Measurements from ENCODE around the gene CGREF1. TPM values are rescaled to one million over a fixed set of nuclear protein-coding genes. Genes with fewer than 3 reads are reported as not detected.

The CGREF1 gene
- total RNA-seq, 1 experiment from 2014 or later: 18.7 TPM

DNA sequence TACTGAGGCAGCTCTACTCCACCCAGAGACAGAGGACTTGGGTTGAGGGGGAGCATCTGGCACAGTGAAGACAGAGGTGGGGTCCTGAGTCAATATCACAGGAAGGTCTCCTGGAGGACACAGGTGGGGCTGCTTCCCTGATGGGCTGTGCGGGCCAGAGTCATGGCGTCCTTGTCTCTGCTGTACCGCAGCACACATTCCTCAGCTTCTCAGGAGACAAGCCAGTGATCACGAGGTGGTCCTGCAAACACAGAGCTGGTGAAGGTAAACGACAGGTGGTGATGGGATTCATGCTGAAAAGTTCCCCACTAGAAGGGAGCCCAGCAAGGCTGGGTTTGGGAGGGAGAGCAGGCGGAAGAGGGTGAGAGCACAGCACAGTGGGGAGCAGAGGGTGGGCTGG is 39.5 kb upstream of the CGREF1 start:
- POLR2A ChIA-PET (ENCODE audit: unreplicated experiment): no interaction called here
- intact Hi-C loops (cut with micrococcal nuclease): no loop called here
- no peaks in the 10 kb centered on the region for H3K27me3 ChIP-seq (ENCODE audit: low read length)
- H2AFZ ChIP-seq (ENCODE audit: low read length): no peak overlapping the region
- H3K36me3 ChIP-seq (ENCODE audit: low read depth, low read length): no peaks in the 10 kb centered on the region
- H3F3A ChIP-seq (ENCODE audit: low read length, unreplicated experiment): no peaks in the 10 kb centered on the region
- H3K4me1 ChIP-seq (ENCODE audit: insufficient read depth, low read length): no peaks in the 10 kb centered on the region
- no peak for DNase-seq
- H3K9me3 ChIP-seq (ENCODE audit: low read length): no peaks in the 10 kb centered on the region
- no peaks in the 10 kb centered on the region for H3K79me2 ChIP-seq (ENCODE audit: low read length)
- no peaks in the 10 kb centered on the region for H4K20me1 ChIP-seq (ENCODE audit: low read length)
- ATAC-seq: no peak
- TF ChIP-seq CTCF (conservative IDR thresholded peaks at IDR 0.05; ENCODE audit: low read depth, low read length) (no peak), EZH2phosphoT487 (IDR thresholded peaks at IDR 0.05; ENCODE audit: borderline replicate concordance, low read length) (no peak), EZH2 (IDR thresholded peaks at IDR 0.05; ENCODE audit: low read length, unreplicated experiment) (no peak)
- H3K9ac ChIP-seq (ENCODE audit: low read length): no peak overlapping the region
- no peak overlapping the region for H3K4me3 ChIP-seq (ENCODE audit: low read length)
- H3K27ac ChIP-seq (ENCODE audit: low read length): no peak overlapping the region
- no TSS peak for BruUV-seq (replicated peaks)
- CTCF ChIA-PET: no interaction called here
- H3K4me2 ChIP-seq (ENCODE audit: low read length): no peak overlapping the region
- no peaks in the 10 kb centered on the region for H3K9me2 ChIP-seq (replicated peaks; ENCODE audit: low read length)

DNA sequence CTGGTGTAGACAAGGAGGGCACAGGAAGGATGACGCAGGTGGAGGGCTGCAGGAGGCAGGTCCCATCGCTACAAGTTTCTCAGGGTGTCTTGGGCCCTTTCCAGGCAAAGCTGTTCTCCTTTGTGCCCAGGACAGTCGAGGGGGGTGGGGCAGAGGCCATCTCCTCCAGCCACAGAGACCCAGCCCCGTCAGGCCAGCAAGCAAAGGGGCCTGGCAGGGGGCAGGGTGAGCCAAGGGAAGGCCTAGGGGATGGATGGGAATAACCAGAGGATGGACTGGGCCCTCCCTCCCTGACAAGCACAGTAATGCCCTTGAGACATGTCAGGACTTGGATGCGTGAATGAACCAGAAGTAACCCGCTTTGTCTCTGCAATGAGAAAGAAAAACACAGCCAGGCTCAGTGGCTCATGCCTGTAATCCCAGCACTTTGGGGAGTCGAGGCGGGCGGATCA is 36.2 kb upstream of the CGREF1 start:
- Histone ChIP-seq H3K36me3 (ENCODE audit: low read depth, low read length) (no peaks in the 10 kb centered on the region), H3K4me3 (ENCODE audit: low read length) (no peak overlapping the region), H2AFZ (ENCODE audit: low read length) (no peak overlapping the region), H3K27me3 (ENCODE audit: low read length) (no peaks in the 10 kb centered on the region), H3K27ac (ENCODE audit: low read length) (no peak overlapping the region), H3K9me3 (ENCODE audit: low read length) (no peaks in the 10 kb centered on the region), H3F3A (ENCODE audit: low read length, unreplicated experiment) (no peaks in the 10 kb centered on the region), H3K9ac (ENCODE audit: low read length) (no peak overlapping the region), H3K4me2 (ENCODE audit: low read length) (no peak overlapping the region), H4K20me1 (ENCODE audit: low read length) (no peaks in the 10 kb centered on the region), H3K4me1 (ENCODE audit: insufficient read depth, low read length) (no peaks in the 10 kb centered on the region), H3K79me2 (ENCODE audit: low read length) (no peaks in the 10 kb centered on the region), H3K9me2 (replicated peaks; ENCODE audit: low read length) (no peaks in the 10 kb centered on the region)
- intact Hi-C loops (cut with micrococcal nuclease): no loop called here
- no peak for TF ChIP-seq CTCF (conservative IDR thresholded peaks at IDR 0.05; ENCODE audit: low read depth, low read length)
- no peak for TF ChIP-seq EZH2phosphoT487 (IDR thresholded peaks at IDR 0.05; ENCODE audit: borderline replicate concordance, low read length)
- ChIA-PET CTCF (no interaction called here), POLR2A (ENCODE audit: unreplicated experiment) (no interaction called here)
- DNase-seq: no peak
- ATAC-seq: no peak
- BruUV-seq (replicated peaks): no TSS peak

- Histone ChIP-seq H2AFZ (ENCODE audit: low read length) (no peak overlapping the region), H4K20me1 (ENCODE audit: low read length) (no peaks in the 10 kb centered on the region), H3K4me1 (ENCODE audit: insufficient read depth, low read length) (no peaks in the 10 kb centered on the region), H3K4me2 (ENCODE audit: low read length) (no peak overlapping the region), H3K4me3 (ENCODE audit: low read length) (no peak overlapping the region), H3K9me2 (replicated peaks; ENCODE audit: low read length) (no peaks in the 10 kb centered on the region), H3K9ac (ENCODE audit: low read length) (no peak overlapping the region), H3K27ac (ENCODE audit: low read length) (no peak overlapping the region), H3K36me3 (ENCODE audit: low read depth, low read length) (no peaks in the 10 kb centered on the region), H3K79me2 (ENCODE audit: low read length) (no peaks in the 10 kb centered on the region), H3F3A (ENCODE audit: low read length, unreplicated experiment) (no peaks in the 10 kb centered on the region), H3K9me3 (ENCODE audit: low read length) (no peaks in the 10 kb centered on the region), H3K27me3 (ENCODE audit: low read length) (no peaks in the 10 kb centered on the region)
- TF ChIP-seq CTCF (conservative IDR thresholded peaks at IDR 0.05; ENCODE audit: low read depth, low read length): no peak
- TF ChIP-seq EZH2 (IDR thresholded peaks at IDR 0.05; ENCODE audit: low read length, unreplicated experiment): no peak
- no peak for TF ChIP-seq EZH2phosphoT487 (IDR thresholded peaks at IDR 0.05; ENCODE audit: borderline replicate concordance, low read length)
- BruUV-seq (replicated peaks): no TSS peak
- ChIA-PET CTCF (no interaction called here), POLR2A (ENCODE audit: unreplicated experiment) (no interaction called here)
- intact Hi-C loops (cut with micrococcal nuclease): no loop called here
- ATAC-seq (no peak), DNase-seq (no peak)
Measured at GRCh38 chr2:27154488-27154887, 35.6 kb upstream of the CGREF1 start.

Measured in PC-3 (cell line).